ENCODE results near the gene PLEKHD1.

Gene PLEKHD1

GRCh38 chr14:69528930-69529329 is 44.4 kb downstream of the PLEKHD1 start:
- Histone ChIP-seq H3K9me3 (ENCODE audit: control insufficient read depth in 5 of 5, low read length in 5 of 5) (no peaks in the 10 kb centered on the region), H3K4me1 (ENCODE audit: control insufficient read depth in 5 of 5, insufficient read depth in 5 of 5, low read length in 5 of 5) (no peaks in the 10 kb centered on the region), H3K9ac (ENCODE audit: low read length in 5 of 5) (no peak overlapping the region), H3K27ac (ENCODE audit: low read depth, low read length) (no peak overlapping the region), H3K4me3 (ENCODE audit: low read depth in 1 of 5, low read length in 5 of 5) (no peak overlapping the region), H3K27me3 (ENCODE audit: control insufficient read depth in 5 of 5, insufficient read depth in 4 of 5, low read length in 5 of 5) (peaks cover 4 to 19% (median 8%) of the 10 kb centered on the region in 5 donors), H3K36me3 (ENCODE audit: control insufficient read depth in 5 of 5, insufficient read depth in 5 of 5, low read length in 5 of 5) (no peaks in the 10 kb centered on the region)

- no peaks in the 10 kb centered on the region for H3K9me3 ChIP-seq (ENCODE audit: control insufficient read depth in 5 of 5, low read length in 5 of 5)
- H3K9ac ChIP-seq (ENCODE audit: low read length in 5 of 5): no peak overlapping the region
- H3K4me1 ChIP-seq (ENCODE audit: control insufficient read depth in 5 of 5, insufficient read depth in 5 of 5, low read length in 5 of 5): no peaks in the 10 kb centered on the region
- no peak overlapping the region for H3K27ac ChIP-seq (ENCODE audit: low read depth, low read length)
- peaks cover 4 to 17% (median 9%) of the 10 kb centered on the region in 5 donors for H3K27me3 ChIP-seq (ENCODE audit: control insufficient read depth in 5 of 5, insufficient read depth in 4 of 5, low read length in 5 of 5)
- H3K36me3 ChIP-seq (ENCODE audit: control insufficient read depth in 5 of 5, insufficient read depth in 5 of 5, low read length in 5 of 5): no peaks in the 10 kb centered on the region
- H3K4me3 ChIP-seq (ENCODE audit: low read depth in 1 of 5, low read length in 5 of 5): no peak overlapping the region
Measured at GRCh38 chr14:69529563-69529962, 45.0 kb downstream of the PLEKHD1 start.

GRCh38 chr14:69530095-69530494 is 45.6 kb downstream of the PLEKHD1 start:
- H3K4me1 ChIP-seq (ENCODE audit: control insufficient read depth in 5 of 5, insufficient read depth in 5 of 5, low read length in 5 of 5): no peaks in the 10 kb centered on the region
- no peak overlapping the region for H3K27ac ChIP-seq (ENCODE audit: low read depth, low read length)
- H3K4me3 ChIP-seq (ENCODE audit: low read depth in 1 of 5, low read length in 5 of 5): no peak overlapping the region
- no peaks in the 10 kb centered on the region for H3K9me3 ChIP-seq (ENCODE audit: control insufficient read depth in 5 of 5, low read length in 5 of 5)
- H3K27me3 ChIP-seq (ENCODE audit: control insufficient read depth in 5 of 5, insufficient read depth in 4 of 5, low read length in 5 of 5): peaks cover 4 to 17% (median 9%) of the 10 kb centered on the region in 5 donors
- no peak overlapping the region for H3K9ac ChIP-seq (ENCODE audit: low read length in 5 of 5)
- H3K36me3 ChIP-seq (ENCODE audit: control insufficient read depth in 5 of 5, insufficient read depth in 5 of 5, low read length in 5 of 5): no peaks in the 10 kb centered on the region

GRCh38 chr14:69531135-69531534 is 46.6 kb downstream of the PLEKHD1 start:
- no peaks in the 10 kb centered on the region for H3K9me3 ChIP-seq (ENCODE audit: control insufficient read depth in 5 of 5, low read length in 5 of 5)
- no peaks in the 10 kb centered on the region for H3K36me3 ChIP-seq (ENCODE audit: control insufficient read depth in 5 of 5, insufficient read depth in 5 of 5, low read length in 5 of 5)
- H3K4me3 ChIP-seq (ENCODE audit: low read depth in 1 of 5, low read length in 5 of 5): no peak overlapping the region
- peaks cover 0 to 2% (median 0%) of the 10 kb centered on the region in 5 donors for H3K4me1 ChIP-seq (ENCODE audit: control insufficient read depth in 5 of 5, insufficient read depth in 5 of 5, low read length in 5 of 5)
- H3K27me3 ChIP-seq (ENCODE audit: control insufficient read depth in 5 of 5, insufficient read depth in 4 of 5, low read length in 5 of 5): peaks cover 4 to 17% (median 9%) of the 10 kb centered on the region in 5 donors
- H3K27ac ChIP-seq (ENCODE audit: low read depth, low read length): no peak overlapping the region
- H3K9ac ChIP-seq (ENCODE audit: low read length in 5 of 5): no peak overlapping the region

- no peak overlapping the region for H3K9ac ChIP-seq (ENCODE audit: low read length in 5 of 5)
- H3K27ac ChIP-seq (ENCODE audit: low read depth, low read length): no peak overlapping the region
- H3K4me1 ChIP-seq (ENCODE audit: control insufficient read depth in 5 of 5, insufficient read depth in 5 of 5, low read length in 5 of 5): peaks cover 0 to 2% (median 0%) of the 10 kb centered on the region in 5 donors
- peaks cover 0 to 17% (median 5%) of the 10 kb centered on the region in 5 donors for H3K27me3 ChIP-seq (ENCODE audit: control insufficient read depth in 5 of 5, insufficient read depth in 4 of 5, low read length in 5 of 5)
- H3K4me3 ChIP-seq (ENCODE audit: low read depth in 1 of 5, low read length in 5 of 5): no peak overlapping the region
- H3K9me3 ChIP-seq (ENCODE audit: control insufficient read depth in 5 of 5, low read length in 5 of 5): no peaks in the 10 kb centered on the region
- H3K36me3 ChIP-seq (ENCODE audit: control insufficient read depth in 5 of 5, insufficient read depth in 5 of 5, low read length in 5 of 5): no peaks in the 10 kb centered on the region
Measured at GRCh38 chr14:69532561-69533340, 48.2 kb downstream of the PLEKHD1 start.

GRCh38 chr14:69535230-69535848 is 50.8 kb downstream of the PLEKHD1 start:
- Histone ChIP-seq H3K36me3 (ENCODE audit: control insufficient read depth in 5 of 5, insufficient read depth in 5 of 5, low read length in 5 of 5) (no peaks in the 10 kb centered on the region), H3K27ac (ENCODE audit: low read depth, low read length) (no peak overlapping the region), H3K9ac (ENCODE audit: low read length in 5 of 5) (peak overlapping the region in 1 of 5 donors; percentile 48), H3K4me1 (ENCODE audit: control insufficient read depth in 5 of 5, insufficient read depth in 5 of 5, low read length in 5 of 5) (peaks cover 0 to 3% (median 3%) of the 10 kb centered on the region in 5 donors), H3K4me3 (ENCODE audit: low read depth in 1 of 5, low read length in 5 of 5) (no peak overlapping the region), H3K27me3 (ENCODE audit: control insufficient read depth in 5 of 5, insufficient read depth in 4 of 5, low read length in 5 of 5) (peaks cover 0 to 10% (median 4%) of the 10 kb centered on the region in 5 donors), H3K9me3 (ENCODE audit: control insufficient read depth in 5 of 5, low read length in 5 of 5) (peaks cover 0 to 6% (median 0%) of the 10 kb centered on the region in 5 donors)

- Histone ChIP-seq H3K27ac (ENCODE audit: low read depth, low read length) (no peak overlapping the region), H3K4me3 (ENCODE audit: low read depth in 1 of 5, low read length in 5 of 5) (no peak overlapping the region), H3K9me3 (ENCODE audit: control insufficient read depth in 5 of 5, low read length in 5 of 5) (peaks cover 0 to 6% (median 0%) of the 10 kb centered on the region in 5 donors), H3K9ac (ENCODE audit: low read length in 5 of 5) (no peak overlapping the region), H3K27me3 (ENCODE audit: control insufficient read depth in 5 of 5, insufficient read depth in 4 of 5, low read length in 5 of 5) (peaks cover 0 to 5% (median 2%) of the 10 kb centered on the region in 5 donors), H3K4me1 (ENCODE audit: control insufficient read depth in 5 of 5, insufficient read depth in 5 of 5, low read length in 5 of 5) (peaks cover 0 to 13% (median 11%) of the 10 kb centered on the region in 5 donors), H3K36me3 (ENCODE audit: control insufficient read depth in 5 of 5, insufficient read depth in 5 of 5, low read length in 5 of 5) (no peaks in the 10 kb centered on the region)
Measured at GRCh38 chr14:69536971-69537370, 52.4 kb downstream of the PLEKHD1 start.

- Histone ChIP-seq H3K9me3 (ENCODE audit: control insufficient read depth in 5 of 5, low read length in 5 of 5) (peaks cover 0 to 6% (median 0%) of the 10 kb centered on the region in 5 donors), H3K9ac (ENCODE audit: low read length in 5 of 5) (no peak overlapping the region), H3K4me3 (ENCODE audit: low read depth in 1 of 5, low read length in 5 of 5) (no peak overlapping the region), H3K4me1 (ENCODE audit: control insufficient read depth in 5 of 5, insufficient read depth in 5 of 5, low read length in 5 of 5) (peaks cover 0 to 13% (median 11%) of the 10 kb centered on the region in 5 donors), H3K36me3 (ENCODE audit: control insufficient read depth in 5 of 5, insufficient read depth in 5 of 5, low read length in 5 of 5) (no peaks in the 10 kb centered on the region), H3K27me3 (ENCODE audit: control insufficient read depth in 5 of 5, insufficient read depth in 4 of 5, low read length in 5 of 5) (peaks cover 0 to 5% (median 0%) of the 10 kb centered on the region in 5 donors), H3K27ac (ENCODE audit: low read depth, low read length) (no peak overlapping the region)
Measured at GRCh38 chr14:69537900-69538299, 53.4 kb downstream of the PLEKHD1 start.

- Histone ChIP-seq H3K27me3 (ENCODE audit: control insufficient read depth in 5 of 5, insufficient read depth in 4 of 5, low read length in 5 of 5) (peaks cover 0 to 2% (median 0%) of the 10 kb centered on the region in 5 donors), H3K9ac (ENCODE audit: low read length in 5 of 5) (no peak overlapping the region), H3K9me3 (ENCODE audit: control insufficient read depth in 5 of 5, low read length in 5 of 5) (peaks cover 0 to 6% (median 0%) of the 10 kb centered on the region in 5 donors), H3K4me3 (ENCODE audit: low read depth in 1 of 5, low read length in 5 of 5) (no peak overlapping the region), H3K4me1 (ENCODE audit: control insufficient read depth in 5 of 5, insufficient read depth in 5 of 5, low read length in 5 of 5) (peaks cover 0 to 13% (median 11%) of the 10 kb centered on the region in 5 donors), H3K36me3 (ENCODE audit: control insufficient read depth in 5 of 5, insufficient read depth in 5 of 5, low read length in 5 of 5) (no peaks in the 10 kb centered on the region), H3K27ac (ENCODE audit: low read depth, low read length) (no peak overlapping the region)
Measured at GRCh38 chr14:69538766-69539165, 54.2 kb downstream of the PLEKHD1 start.

All from subcutaneous abdominal adipose tissue (tissue), 5 donors.